Fibroblast of skin of right biceps (primary cell): ENCODE data around the gene GALC.

Experiments
- DNase-seq: peaks from one replicate; pipeline ENCODE4 v3.0.0-alpha.2; 2013

GALC gene

DNA sequence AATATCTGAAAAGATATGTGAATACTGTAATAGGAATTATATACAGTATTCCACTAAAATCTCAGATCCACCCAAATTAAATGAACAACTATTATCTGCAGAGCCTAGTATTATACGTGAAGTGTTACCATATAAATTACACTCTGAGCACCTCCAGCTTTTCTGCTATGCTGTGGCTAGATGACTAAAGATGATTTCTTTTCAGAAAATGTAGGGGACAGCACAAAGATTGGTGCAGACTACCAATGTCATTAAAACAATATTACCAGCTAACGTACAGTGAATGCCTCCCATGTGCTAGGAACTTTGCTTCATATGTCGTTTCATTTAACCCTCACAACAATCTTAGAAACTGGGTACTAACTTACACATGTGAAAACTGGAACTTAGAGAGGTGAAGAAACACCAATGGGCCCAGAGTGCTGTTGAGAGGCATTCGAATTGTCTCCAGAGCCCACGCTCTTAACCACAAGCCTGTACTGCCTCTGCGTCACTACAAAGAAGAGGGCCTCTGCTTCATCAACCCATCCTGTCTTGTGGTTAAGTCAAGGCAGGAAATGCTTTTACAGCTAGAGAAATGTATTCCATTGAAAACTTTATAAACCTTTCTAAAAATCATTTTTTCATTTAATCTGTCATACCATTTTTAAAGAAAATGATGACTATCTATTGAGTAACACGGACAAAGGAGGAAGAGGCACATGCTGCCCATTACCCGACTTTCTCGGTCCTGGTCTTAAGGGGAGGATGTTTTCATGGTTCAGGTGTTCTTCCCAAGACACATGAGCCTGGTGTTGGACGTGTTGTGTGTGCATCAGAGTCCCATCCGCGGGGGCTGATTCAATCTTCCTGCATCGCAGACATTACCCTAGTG lies 13.2 kb upstream of the GALC start:
- DNase-seq, result peak; percentile 60

DNA sequence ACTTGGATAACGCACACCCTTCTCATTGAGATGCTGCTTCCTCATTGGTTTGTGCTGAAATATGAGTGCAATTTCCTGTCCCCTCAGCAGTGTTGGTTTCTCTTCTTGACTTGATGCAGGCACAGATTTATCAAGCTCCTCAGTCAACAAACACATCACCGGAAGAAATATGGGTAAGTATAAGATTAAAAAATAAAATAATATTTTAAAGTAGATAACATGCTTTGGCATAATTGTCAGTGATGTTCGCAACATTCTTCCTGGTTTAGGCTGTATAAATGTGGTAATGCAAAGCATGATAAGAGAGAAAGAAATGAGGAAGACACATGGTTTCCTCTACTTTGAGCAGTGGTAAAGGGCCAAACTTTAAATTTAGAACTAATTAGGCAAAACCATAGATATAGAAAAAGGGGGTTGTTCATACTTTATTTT lies 12.1 kb upstream of the GALC start, which contains the start of gene GPR65:
GPR65 (plus strand) TSS at position 86 of the 432 bp plus-strand sequence. CDS start 5,713 bp downstream, outside the sequence.
- peak; percentile 34 for DNase-seq

DNA sequence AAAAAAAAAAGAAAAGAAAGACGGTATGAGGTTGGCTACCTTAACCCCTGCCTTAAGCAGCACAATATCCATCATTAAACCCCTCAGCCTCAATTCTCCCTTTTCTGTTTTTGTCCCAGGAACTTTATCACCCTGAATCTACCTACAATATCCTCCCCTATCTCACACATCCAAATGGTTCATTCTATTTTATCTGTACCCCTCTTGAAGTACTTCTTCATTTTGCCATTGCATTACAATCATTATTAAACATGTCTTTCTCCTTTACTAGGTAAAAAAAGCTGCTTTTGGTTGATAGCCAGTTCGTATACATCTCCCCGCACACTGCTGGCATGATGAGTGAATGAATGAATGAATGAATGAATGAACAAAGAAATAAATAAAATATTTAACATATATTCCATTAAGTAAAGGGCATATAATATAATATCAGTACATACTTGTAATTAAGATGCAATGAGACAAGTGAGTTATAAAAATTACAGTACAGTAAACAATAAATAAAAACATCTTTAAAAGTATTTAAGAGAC lies 11.6 kb upstream of the GALC start:
- DNase-seq, result no peak

DNA sequence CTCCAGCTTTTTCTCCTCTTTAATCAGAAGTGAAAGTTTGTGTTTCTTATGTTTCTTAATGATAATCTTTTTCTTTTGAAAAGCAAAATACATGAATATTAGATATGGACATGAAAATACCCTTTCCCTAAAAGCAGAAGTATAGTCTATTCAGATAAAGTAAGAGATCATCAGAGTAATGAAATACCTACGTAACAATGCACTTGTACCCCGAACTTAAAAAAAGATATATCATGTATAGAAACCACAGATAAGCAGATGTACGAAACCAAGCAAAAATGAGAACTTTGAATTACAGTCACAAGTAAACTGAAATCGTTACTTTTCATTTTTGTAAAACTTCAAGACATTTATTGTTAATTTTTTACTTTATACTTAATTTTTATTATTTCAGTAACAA lies 10.4 kb upstream of the GALC start:
- DNase-seq, result no peak

DNA sequence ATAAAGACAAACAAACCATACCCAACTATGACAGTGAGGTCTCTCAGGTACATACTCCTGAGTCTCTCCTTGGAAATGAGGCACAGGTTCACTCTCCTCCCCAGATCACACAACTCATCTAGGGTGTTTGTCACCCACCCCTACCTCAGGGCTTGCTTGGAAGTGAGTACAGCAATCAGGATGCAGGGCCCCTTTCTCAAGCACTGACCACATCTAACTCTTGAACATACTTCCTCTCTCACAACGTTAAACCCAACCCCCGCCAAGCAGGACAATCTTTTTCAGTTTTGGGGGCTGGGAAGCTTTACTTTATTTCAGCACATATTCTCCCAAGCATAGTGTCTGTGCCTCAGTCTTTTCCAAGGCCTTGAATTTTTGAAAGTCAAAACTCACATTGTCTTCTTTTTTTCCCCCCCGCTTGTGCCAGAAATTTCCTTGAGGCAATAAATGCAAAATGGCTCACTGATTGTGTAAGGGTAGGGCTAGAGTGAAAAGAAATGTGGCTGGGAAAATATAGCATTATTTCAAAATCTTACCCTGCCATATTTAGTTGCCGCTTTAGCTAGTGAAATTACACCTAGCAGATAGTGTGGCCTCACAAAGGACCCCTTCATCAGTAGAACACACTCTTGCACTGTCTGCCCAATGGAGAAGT lies 9.6 kb upstream of the GALC start:
- no peak for DNase-seq

DNA sequence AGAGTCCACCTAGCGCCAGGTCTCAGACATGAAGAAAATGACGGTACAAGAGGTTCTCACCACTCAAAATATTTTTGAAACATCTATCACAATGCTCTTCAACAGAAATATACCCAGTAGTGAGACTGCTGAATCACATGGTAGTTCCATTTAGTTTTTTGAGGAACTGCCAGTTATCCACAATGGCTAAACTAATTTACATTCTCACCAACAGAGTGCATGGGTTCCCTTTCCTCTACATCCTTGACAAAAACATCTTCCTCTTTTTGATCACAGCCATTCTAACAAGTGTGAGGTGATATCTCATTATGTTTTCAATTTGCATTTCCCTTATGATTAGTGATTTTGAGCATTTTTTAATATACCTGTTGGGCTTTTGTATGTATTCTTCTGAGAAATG lies 6.3 kb upstream of the GALC start:
- DNase-seq, result no peak

DNA sequence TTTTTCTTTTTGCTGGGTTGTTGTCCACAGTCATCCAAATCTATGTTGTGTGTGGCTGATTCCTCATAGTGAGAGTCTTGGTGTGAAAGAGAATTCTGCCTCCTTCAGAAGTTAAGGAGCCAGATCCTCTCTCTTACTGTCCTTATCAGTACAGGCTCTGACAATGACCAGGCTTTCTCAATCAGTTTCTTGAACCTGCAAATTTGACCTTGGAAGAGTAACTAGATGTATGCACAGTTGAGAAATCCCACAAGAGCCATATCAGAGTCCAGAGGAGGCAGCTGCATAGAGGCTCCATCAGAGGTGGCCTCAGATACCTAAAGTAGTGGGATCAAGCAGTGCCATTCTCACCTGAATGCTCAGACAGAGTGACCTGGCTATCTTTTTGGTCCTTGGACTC lies 5.5 kb upstream of the GALC start:
- no peak for DNase-seq

DNA sequence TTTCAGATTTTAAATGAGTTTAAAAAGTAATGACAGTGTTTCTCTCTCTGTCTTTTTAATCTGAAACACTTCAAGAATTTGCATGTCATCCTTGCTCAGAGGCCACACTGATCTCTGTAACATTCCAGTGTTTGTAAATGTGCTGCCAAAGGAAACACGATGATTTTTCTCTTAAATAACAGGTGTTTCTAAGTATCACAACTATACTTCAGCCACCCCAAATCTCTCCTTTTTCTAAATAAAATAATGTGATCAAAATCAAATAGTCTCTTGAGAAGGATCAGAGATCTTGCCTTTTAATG lies 3.3 kb upstream of the GALC start:
- peak; percentile 11 for DNase-seq

DNA sequence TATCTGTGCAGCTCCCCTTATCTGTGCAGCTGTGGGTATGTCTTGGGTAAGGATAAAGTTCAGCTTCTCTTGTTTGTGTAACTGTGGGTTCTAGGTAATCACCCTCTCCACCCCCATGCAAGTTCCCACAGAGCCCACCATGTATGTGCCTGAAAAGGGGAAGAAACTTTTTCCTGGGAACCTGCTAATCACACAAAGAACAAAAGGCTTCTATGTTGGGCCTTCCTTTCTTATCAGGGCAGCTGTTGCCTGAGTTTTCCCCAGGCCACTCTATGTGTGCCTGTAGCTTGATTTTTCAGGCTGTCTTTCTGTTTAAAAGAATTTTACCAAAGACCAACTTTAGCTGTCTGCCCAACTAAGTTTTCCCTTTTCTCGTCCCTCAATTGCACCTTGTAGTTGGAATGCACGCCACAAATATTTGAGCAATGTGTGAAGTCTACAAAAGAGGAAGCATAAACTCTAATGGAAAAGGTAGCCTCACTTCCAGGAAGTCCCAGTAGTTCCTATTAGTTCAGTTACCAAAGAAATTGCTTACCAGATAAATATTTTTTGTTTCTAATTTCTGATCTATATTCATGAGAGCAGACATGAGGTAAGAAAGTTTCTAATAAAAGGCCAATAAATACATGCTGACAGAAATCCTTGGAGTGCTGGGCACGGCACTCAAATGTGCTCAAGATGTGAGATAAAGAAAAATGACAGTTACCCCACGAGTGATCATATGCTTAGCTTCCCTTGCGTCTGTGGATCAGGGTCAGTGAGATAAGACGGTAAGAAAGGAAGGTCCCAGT lies 2.7 kb upstream of the GALC start:
- DNase-seq, result peak; percentile 20

DNA sequence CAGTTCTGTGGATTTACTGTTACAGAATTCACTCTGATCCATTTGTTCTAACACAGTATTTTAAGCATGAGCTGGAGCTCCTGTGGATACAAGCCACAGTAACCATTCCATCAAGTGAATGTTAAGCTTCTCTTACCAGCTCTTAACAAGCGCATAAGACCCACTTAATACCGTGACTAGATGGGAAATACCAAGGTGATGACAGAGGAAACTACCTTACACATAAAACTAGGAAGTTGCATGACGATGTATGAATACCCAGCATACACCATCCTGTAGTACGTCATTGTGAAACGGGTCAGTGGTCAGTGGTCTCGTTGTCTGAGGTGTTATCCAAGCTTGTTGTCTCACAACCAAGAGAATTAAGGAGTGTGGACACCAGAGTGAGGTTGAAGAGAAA lies 2.0 kb upstream of the GALC start:
- no peak for DNase-seq

DNA sequence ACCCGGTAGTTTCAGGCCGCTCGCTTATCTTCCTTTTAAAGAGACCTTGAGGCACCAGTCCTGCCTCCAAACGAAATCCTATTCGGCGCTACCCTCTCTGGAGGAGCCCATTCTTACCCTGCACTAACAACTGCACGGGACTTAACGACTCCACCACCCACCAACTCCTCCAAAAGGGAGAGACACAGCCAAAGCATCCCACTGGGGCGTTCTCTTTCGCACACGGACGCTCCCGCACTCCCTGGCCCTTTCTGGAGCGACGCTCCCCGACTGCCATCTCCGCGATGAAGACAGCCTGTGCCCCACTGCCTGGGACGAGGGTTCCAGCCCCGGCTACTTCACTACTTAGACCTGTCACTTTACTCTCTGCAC lies 650 bp downstream of the GALC start:
- peak; percentile 33 for DNase-seq

DNA sequence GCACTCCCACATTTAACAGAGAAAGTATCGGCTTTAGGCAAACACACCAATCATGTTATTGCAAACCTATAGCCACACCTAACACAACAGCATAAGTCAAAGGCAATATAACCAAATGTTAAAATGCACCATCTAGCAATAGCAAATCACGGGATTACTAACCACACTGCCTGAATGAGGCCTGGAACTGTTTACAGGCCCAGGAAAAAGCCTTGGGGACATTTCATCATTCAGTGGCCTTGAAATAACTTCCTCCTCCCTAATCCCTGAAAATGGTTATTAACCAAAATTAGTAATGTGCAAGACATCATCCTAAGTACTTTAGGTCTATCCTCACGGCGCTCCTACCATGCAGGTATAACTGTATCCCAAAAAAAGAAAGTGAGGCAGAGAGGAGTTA lies 2.3 kb downstream of the GALC start:
- DNase-seq, result no peak

DNA sequence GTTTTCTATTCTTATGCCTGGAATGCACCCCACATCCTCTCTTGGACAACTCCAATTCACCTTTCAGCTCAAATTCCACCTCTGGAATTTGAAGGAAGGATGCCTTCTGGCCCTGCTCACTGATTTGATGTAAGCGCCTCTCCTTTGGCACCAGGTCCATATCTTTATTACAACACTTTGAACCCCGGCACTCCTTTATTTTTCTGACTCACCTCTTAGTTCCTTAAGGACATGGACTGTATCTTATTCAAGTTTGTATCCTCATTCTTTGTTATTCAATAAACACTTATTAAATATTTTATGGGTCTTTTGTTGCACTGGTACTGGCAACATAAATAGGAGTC lies 3.1 kb downstream of the GALC start:
- DNase-seq, result no peak

DNA sequence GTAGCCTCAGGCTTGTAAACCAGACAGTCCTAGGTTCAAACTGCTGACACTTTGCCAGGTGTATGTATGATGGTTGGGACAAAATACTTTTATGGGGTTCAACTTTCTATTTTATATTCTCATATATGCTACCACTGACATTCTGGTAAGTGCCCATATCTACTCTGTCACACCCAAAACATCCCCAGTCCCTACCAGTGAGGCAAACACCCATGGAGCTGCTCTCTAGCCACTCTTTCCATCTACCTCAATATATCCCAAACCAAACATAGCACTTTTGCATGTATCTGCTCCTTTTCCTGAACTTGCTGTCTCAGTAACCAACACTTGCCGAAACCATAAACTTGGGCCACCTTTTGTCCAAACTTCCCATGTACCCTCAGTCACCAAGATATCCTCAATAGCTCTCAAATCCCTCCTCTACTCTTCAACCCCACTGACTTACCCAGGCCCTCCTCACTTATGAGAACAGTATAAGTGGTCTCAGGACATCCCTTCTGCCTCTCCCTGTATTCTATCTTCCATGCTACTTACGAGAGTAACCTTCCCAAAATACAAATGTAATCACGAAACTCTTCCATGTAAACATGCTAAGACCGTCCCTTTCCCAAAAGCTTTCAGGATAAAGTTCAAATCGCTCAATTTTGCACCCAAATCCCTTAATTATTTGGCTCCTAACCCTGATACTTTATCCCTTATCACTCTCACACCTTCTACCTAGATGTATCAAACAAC lies 3.6 kb downstream of the GALC start:
- DNase-seq, result no peak

DNA sequence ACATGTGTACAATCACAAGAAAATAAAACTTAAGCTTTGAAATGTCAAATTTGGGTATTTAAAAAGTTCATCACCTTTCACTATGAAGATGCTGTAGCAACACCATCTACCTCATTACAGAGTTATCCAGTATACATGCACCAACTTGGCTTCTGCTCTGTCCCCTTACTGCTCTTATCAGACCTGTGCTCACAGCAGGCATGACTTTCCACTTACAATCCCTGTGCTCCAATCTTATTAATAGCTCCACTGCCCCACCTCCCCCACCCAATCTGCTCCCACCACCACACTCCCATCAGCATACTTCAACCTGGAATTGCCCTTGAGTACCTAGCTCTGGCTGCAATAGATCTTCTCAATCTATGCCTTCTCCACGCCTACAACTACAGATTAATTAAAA lies 13.3 kb downstream of the GALC start:
- DNase-seq, result no peak

DNA sequence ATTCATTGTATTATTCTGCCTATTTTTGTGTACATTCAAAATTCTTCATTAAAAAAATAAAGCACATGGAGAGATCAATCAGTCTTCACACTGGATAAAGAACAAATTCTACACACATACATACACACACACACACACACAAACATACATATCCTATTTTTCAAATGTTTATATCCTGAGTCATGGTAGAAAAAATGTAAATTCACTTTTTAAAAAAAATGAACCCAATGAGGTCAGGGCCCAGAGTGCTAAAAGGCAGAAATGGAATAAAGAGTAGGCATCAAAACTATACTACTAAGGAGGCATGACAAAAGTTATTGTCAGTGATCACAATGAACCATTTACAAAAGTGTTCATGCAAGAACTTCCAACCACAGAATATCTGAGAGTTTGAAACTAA lies 17.3 kb downstream of the GALC start:
- DNase-seq, result peak; percentile 19

DNA sequence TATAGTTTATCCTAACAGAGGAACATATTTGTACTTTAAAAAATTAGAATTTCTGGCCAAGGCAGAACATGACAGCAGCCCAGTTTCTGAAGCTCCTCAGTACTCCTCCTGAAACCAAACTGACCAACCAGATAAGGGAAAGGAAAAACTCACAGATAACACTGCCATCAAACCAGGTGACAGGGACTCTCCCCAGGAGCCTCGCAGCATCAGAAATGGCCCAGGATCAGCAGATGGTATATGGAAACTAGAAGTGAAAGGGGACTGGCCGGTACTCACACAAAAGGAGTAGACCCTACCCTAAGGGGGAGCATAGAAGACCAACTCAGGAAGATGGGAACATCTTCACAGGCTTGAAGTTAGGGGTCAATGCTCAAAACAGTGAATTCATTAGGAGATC lies 22.0 kb downstream of the GALC start:
- DNase-seq, result no peak

DNA sequence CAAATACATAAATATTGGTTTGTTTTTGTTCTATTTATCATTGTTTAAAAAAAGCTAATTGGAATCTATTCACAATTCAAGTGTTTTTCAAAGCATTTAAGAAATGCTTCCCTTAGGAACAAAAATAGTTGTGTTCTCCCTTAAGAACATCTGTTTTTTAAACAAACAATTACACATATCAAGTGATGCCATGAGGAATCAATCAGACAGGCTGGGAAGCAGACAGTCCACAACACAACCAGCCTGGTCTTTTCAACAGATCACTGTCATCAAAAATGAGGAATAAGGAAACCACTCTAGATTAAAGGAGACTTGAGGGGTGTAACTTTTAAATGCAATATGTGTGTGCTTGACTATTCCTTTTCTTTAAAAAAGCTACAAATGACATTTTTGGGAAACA lies 25.5 kb downstream of the GALC start:
- no peak for DNase-seq

DNA sequence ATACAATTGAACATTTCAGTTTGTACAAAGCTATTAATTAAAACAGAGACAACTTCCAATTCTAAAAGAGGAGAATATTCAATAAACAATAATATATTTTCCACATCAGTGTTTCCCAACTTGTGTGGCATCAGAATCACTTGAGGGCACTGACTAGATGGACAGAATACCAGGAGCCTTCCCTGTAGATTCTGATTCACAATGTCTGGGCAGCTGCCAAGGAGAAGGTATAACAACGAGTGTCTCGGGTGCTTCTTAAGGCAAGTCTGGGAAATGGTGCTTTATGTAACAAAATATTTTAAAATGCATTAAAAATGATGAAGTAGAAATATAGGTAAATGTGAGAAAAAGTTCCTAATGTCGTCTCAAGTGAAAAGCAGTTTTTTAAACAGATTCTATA lies 26.2 kb downstream of the GALC start:
- DNase-seq, result peak; percentile 20

DNA sequence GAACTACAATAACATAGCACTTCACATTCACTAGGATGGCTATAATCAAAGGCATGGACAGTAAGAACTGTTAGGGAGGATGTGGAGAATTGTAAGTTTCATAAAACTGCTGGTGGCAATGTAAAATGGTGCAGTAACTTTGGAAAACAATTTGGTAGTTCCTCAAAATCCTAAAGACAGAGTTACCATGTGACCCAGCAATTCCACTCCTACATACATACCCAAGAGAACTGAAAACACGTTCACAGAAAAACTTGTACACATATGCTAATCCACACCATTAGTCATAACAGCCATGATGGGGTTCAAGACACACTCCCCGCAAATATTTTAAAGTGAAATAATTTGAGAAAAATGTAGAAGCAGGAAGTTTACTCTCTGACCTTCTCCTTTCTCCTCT lies 31.7 kb downstream of the GALC start:
- DNase-seq, result no peak

DNA sequence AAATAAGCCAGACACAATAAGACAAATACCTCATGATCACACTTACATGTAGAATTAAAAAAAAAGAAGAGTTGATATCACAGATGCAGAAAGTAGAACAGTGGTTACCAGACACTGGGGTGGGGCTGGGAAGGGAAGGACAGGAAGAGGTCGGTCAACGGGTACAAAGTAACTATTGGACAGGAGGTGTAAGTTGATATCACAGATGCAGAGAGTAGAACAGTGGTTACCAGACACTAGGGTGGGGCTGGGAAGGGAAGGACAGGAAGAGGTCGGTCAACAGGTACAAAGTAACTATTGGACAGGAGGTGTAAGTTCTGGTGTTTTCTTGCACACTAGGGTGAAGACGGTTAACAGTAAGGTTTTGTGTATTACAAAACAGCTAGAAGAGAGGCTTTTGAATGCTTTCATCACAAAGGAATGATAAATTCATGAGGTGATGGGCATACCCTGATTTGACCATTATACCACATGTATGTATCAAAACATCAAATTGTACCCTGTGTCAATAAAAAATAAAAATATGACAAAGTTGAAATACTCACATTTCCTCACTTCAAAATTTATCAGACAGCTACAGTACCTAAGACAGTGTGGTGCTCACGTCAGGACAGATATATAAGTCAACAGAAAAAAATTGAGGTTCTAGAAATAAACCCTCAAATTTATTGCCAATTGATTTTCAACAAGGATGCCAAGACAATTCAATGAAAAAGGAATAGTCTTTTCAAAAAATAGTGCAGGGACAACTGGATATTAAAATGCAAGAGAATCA lies 32.8 kb downstream of the GALC start:
- DNase-seq, result no peak

DNA sequence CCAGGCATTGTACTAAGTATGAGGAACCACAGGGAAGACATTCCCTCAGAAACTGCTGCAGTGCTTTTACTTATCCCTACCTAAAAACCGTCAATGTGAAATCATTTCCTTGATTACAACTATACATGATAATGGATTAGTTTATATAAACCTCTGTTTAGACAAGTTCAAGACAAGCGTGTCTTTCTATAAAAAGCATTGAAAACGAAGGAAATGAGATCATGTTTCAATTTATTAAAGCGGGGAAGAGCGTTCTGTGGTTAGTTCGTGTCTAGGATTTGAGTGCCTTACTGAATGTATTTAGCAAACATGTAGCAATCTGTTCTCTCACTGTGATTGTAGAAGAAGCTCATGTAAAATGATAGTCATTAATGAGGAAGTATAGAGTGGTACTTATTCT lies 37.5 kb downstream of the GALC start:
- peak; percentile 17 for DNase-seq
